GM19467 (cell line): ENCODE data around the gene VWCE.

Source experiments
- ATAC-seq: cut with Tn5 transposase; IDR thresholded peaks from one replicate; pipeline ENCODE4 v1.9.1; 2021; ENCODE audit warnings: mild to moderate bottlenecking, moderate library complexity; ENCODE audit not compliant: unreplicated experiment

The VWCE gene

GRCh38 chr11:61331651-61332050, 36.5 kb upstream of the VWCE start:
- no peak for ATAC-seq

GRCh38 chr11:61329871-61330270, 34.8 kb upstream of the VWCE start:
- no peak for ATAC-seq

- no peak for ATAC-seq
These were observed 33.2 kb upstream of the VWCE start for GRCh38 chr11:61328351-61328750.

DNA sequence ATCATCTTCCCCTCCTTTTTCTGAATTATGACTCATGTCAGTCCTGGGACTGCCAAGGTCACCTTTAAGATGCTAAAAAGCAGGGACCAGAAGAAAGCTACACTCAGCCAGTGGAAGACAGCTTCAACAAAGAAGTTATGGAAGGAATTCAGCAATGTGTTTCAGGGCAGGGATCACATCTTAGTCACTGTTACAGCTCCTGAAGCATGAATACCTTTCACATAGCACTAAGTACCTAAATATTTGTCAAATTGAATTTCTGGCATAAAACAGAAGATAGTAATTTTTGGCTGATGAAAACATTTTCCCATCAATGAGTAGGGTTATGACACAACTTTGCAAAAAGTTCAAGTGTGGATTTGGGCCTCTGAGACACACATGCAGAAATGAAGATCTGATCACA, 32.6 kb upstream of the VWCE start:
- no peak for ATAC-seq

DNA sequence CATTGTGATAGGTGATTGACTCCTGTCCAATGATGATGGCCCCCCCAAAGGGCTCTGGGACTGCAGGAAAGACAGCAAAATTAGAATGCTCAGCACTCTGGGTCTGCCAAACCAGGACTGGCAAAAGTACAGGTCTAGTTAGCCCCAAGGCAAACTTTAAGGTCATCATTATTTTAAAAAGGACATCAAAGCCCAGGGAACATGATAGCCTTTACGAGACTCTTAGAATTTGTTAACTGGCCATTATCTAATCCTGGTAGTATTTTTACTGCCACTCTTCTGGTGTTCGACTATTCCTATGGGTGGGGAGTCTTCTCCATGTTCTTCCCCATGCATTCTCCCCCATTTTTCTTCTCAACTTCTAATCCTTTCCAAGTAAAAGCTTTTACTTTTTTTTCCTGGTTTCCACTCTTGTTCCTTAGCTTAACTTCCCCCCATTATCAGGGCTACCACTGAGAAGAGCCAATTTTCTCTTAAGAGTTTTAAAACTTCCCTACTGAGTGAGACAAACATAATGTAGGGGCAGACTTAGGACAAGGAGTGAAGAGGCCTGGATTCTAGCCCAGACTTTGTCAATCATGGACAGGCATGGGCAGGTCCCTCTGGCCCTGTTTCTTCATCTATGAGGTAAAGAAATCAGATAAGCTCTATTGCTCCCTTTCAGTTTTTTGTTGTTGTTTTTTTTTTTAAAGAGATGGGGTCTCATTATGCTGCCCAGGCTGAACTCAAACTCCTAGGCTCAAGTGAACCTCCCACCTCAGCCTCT, 30.7 kb upstream of the VWCE start:
- ATAC-seq = no peak

DNA sequence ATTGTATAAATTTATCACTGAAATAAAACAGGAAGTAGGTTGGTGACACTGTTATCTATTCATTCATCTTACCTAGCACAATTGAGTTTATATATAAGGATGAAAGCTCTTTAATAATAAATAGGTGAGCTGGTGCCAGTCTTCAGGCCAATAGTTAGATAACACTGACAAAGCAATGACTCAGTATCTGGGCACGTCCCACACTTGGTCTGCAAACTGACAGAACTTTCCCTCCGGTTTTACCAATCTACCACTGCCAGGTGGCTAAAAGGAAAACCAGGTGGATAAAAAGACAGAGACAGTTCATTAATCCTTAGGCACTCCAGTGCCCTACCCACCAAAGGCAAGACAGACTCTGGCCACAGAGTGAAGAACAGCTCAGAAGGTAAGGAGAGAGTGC, 20.1 kb upstream of the VWCE start:
- ATAC-seq = no peak

- no peak for ATAC-seq
These were observed 15.6 kb upstream of the VWCE start for GRCh38 chr11:61310749-61311148.

DNA sequence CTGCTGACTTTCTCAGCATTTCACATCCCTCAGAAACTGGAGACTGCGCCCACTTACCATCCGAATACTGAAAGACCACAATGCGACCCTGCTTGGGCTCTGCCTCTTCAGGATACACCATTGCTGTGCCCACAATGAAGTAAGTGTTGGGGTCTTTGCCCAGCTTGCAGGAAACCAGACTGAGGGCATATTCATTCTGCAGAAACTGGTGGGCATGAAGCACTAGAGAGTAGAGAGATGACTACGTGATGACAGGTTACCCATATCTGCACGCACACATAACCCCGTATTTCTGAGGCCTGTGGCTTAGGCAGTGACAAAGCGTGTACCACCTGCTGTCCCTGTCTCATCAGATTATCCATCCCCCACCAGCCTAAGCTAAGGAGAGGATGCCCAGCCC, 14.6 kb upstream of the VWCE start:
- no peak for ATAC-seq

DNA sequence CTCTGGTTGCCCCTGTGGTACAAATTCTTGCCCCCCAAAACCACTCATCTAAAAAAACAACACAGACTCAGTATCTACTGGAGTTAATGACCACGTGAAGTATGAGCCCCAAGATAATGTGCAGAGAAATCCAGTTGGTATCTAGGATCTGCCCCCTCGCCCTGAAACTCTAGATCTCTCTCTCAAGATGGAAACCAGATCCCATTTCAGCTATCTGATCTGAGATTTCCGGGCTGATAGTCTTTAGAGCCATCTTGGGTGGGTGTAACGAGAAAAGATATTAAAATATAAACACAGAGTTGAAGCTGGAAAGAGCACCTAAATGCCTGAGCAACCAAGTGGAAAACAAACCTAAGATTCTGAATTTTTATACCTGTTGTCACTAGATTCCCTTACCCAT, 14.0 kb upstream of the VWCE start:
- no peak for ATAC-seq

DNA sequence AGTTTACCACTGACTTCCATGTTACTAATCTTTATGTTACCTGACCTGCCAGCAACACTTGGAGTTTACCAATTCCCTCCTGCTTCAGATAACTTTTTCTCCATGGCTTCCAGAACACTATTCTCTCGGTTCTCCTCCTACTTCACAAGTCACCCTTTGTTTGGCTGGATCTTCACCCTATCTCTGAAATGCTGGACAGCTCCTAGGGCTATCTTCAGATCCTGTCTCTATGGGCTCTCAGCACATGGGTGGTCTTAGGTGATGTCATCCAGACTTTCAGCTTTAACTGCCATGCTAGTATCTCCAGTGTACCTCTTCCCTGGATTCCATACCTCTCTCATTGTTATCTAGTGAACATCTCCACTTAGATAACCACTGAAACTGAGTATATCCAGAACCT, 12.2 kb upstream of the VWCE start:
- ATAC-seq = no peak

- no peak for ATAC-seq
These were observed 11.1 kb upstream of the VWCE start for GRCh38 chr11:61306221-61306620.

DNA sequence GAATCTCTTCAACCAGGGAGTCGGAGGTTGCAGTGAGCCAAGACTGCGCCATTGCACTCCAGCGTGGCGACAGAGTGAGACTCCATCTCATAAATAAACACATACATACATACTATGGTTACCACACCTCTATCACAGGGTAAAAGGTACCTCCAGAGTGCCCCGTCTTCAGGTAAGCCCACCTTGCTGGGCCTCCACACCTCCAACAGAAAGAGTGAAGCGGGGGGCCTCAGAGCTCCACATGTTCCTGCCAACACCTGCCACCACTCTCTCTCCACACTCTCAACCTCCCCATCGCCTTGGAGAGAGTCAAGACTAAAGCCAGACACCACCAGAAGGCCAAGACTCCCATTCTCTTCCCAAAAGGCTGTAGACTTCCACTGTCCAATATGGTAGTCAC, 10.3 kb upstream of the VWCE start:
- ATAC-seq = no peak

GRCh38 chr11:61303725-61304124, 8.6 kb upstream of the VWCE start:
- ATAC-seq = no peak

DNA sequence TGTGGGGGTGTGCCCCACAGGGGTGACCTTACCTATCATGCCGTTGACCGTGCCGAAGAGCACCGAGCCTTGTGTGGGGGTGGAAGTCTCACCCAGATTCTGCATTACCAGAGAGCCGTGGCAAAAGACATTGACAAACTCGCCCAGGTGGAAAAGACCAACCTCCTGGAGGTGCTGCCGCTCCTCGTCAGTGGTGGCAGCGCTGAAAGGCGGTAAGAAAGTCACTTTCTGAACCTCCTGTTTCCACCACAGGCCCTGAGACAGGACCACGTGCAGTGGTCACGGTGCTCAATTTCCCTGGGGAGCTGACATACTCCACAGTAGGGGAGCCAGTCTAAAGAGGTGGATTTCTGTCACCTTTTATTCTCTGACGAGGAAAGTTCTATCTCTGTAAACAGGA, 7.4 kb upstream of the VWCE start:
- no peak for ATAC-seq

- ATAC-seq = no peak
These were observed 3.6 kb upstream of the VWCE start for GRCh38 chr11:61298663-61299244.

DNA sequence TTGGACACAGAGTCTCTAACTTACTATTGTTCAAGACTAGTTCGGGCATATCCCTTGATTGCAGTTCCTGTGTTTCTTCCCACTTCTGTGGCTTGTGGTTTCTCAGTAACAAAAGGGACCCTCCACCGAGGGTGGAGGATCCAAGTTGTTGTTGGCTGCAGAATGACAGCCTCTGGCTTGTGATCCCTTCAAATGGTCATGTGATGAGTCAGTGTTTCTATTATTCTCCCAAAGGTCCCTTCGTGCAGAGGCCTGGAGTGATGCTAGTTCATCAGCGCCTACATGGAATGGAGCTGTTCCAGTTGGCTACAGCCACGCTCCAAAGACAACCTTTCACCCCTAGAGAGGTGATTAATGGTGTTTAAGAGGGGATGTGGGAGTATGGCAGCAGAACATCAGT, 2.6 kb upstream of the VWCE start:
- no peak for ATAC-seq

GRCh38 chr11:61297341-61297740, 2.2 kb upstream of the VWCE start:
- no peak for ATAC-seq

- ATAC-seq = no peak
These were observed 445 bp upstream of the VWCE start for GRCh38 chr11:61295596-61295926.

- no peak for ATAC-seq
These were observed 1.0 kb downstream of the VWCE start for GRCh38 chr11:61293867-61294716.

DNA sequence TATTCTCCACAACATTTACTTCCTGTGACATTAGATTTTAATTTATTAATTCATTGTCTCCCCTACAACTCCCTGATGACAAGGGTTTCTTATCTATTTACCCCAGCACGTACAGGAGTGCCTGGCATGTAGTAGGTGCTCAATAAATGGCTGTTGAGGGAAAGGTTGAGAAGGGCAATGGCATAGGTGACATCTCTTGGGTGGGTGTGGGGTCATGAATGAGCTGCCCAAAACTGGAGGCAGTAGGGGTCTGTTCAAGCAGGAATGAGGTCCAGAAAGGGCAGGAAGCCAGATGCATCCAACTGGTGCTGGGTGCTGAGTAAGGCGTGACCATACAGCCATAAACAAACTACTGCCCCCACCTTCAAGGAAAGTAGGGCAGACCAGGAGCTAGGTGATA, 2.8 kb downstream of the VWCE start:
- ATAC-seq = no peak

DNA sequence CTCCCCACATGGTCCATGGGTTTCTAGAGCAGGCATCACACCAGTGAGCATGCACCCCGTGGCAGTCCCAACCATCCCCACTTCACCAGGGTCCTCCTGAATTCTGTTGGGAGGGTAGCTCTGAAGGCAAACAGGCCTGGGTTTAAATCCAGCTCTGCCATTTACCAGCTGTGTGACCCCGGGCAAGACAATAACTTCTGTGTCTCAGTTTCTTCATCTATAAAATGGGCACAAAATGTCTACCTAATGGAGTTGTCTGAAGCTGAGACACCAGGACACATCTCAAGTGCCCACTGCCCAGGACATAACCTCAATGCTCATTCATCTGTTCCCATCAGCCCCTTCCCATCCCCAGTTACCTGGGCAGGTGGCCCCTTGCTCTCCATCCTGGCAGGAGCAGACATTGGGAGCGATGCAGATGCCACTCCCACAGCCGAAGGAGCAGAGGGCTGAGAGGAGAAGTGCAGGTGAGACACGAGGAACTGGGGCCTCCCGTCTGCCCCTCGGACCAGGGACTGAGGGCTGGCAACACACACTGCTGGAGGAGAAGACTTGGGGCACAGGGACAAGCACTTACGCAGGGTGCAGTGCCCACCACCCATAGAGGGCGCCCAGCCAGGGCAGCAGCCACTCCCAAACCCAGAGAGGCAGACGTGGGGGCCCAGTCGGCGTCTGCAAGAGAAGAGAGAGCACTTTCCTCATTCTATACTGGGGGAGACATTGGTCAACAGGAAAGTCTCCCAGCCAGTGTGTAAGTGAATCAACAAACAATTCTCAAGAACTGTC, 4.0 kb downstream of the VWCE start:
- no peak for ATAC-seq
